ENCODE measurements around the gene SCUBE2.
"Not testable (repeated sequence)": the region's sequence is repeated elsewhere in the genome, so short reads cannot be mapped to it uniquely, and the experiment has no call there.

The SCUBE2 gene

GRCh38 chr11:9020916-9021315 is 70.5 kb downstream of the SCUBE2 start:
- DNase-seq (ENCODE audit: low read depth): peak; percentile 23
- no peak for TF ChIP-seq CTCF (IDR thresholded peaks at IDR 0.05; ENCODE audit: low read length, missing control alignments)
- no peak overlapping the region for H3K4me3 ChIP-seq (replicated peaks; ENCODE audit: low read depth, low read length)

- no peak for TF ChIP-seq CTCF (IDR thresholded peaks at IDR 0.05; ENCODE audit: low read length, missing control alignments)
- DNase-seq (ENCODE audit: low read depth): no peak
- H3K4me3 ChIP-seq (replicated peaks; ENCODE audit: low read depth, low read length): no peak overlapping the region
Measured at GRCh38 chr11:9019861-9020260, 71.5 kb downstream of the SCUBE2 start.

GRCh38 chr11:9017773-9018172 is 73.6 kb downstream of the SCUBE2 start:
- peak; percentile 7 for DNase-seq (ENCODE audit: low read depth)
- TF ChIP-seq CTCF (IDR thresholded peaks at IDR 0.05; ENCODE audit: low read length, missing control alignments): no peak
- H3K4me3 ChIP-seq (replicated peaks; ENCODE audit: low read depth, low read length): no peak overlapping the region

- no peak for DNase-seq (ENCODE audit: low read depth)
- no peak for TF ChIP-seq CTCF (IDR thresholded peaks at IDR 0.05; ENCODE audit: low read length, missing control alignments)
- no peak overlapping the region for H3K4me3 ChIP-seq (replicated peaks; ENCODE audit: low read depth, low read length)
Measured at GRCh38 chr11:9016916-9017642, 74.3 kb downstream of the SCUBE2 start.

- DNase-seq (ENCODE audit: low read depth): peak; percentile 89
- H3K4me3 ChIP-seq (replicated peaks; ENCODE audit: low read depth, low read length): no peak overlapping the region
- peak; percentile 86 for TF ChIP-seq CTCF (IDR thresholded peaks at IDR 0.05; ENCODE audit: low read length, missing control alignments)
Measured at GRCh38 chr11:9015677-9016076, 75.7 kb downstream of the SCUBE2 start.

GRCh38 chr11:9014826-9015225 is 76.6 kb downstream of the SCUBE2 start:
- H3K4me3 ChIP-seq (replicated peaks; ENCODE audit: low read depth, low read length): no peak overlapping the region
- no peak for TF ChIP-seq CTCF (IDR thresholded peaks at IDR 0.05; ENCODE audit: low read length, missing control alignments)
- DNase-seq (ENCODE audit: low read depth): no peak

GRCh38 chr11:9013373-9013772 is 78.0 kb downstream of the SCUBE2 start:
- no peak overlapping the region for H3K4me3 ChIP-seq (replicated peaks; ENCODE audit: low read depth, low read length)
- DNase-seq (ENCODE audit: low read depth): no peak
- TF ChIP-seq CTCF (IDR thresholded peaks at IDR 0.05; ENCODE audit: low read length, missing control alignments): no peak

- not testable (repeated sequence) for H3K4me3 ChIP-seq (replicated peaks; ENCODE audit: low read depth, low read length); DNase-seq (ENCODE audit: low read depth)
Measured at GRCh38 chr11:9009538-9009937, 81.9 kb downstream of the SCUBE2 start.
